GM23338 (cell line): ENCODE measurements around the gene RAB5IF. TPM values are rescaled to one million over a fixed set of nuclear protein-coding genes. Genes with fewer than 3 reads are reported as not detected.

Experiments
- ATAC-seq: fragments of 200-7000 bp; cut with Tn5 transposase; 3 replicates; pipeline ENCODE4 v1.9.1; 2020
- DNase-seq: peaks from one replicate; pipeline ENCODE4 v3.0.0-alpha.2; 2015; ENCODE audit warnings: low spot score
- H2AFZ ChIP-seq: fragments of 200-600 bp; sonication (generic); 2 replicates; pipeline ENCODE4 v1.8.0; 2016; ENCODE audit warnings: antibody characterized with exemption, mild to moderate bottlenecking, moderate library complexity
- H3F3A ChIP-seq: fragments of 200-600 bp; sonication (generic); replicated peaks from 2 replicates; pipeline ENCODE4 v1.8.0; 2017; ENCODE audit warnings: antibody characterized with exemption, mixed run types, low read depth
- H3K27ac ChIP-seq: fragments of 200-600 bp; sonication (generic); 2 replicates; pipeline ENCODE4 v1.6.1; 2016; ENCODE audit warnings: low read depth
- H3K27me3 ChIP-seq: fragments of 200-600 bp; sonication (generic); 2 replicates; pipeline ENCODE4 v1.8.0; 2016; ENCODE audit warnings: mild to moderate bottlenecking, mixed run types, moderate library complexity; ENCODE audit not compliant: insufficient read depth
- H3K36me3 ChIP-seq: fragments of 200-600 bp; sonication (generic); 2 replicates; pipeline ENCODE4 v1.8.0; 2016; ENCODE audit warnings: mild to moderate bottlenecking; ENCODE audit not compliant: insufficient read depth
- H3K4me1 ChIP-seq: fragments of 200-600 bp; sonication (generic); 2 replicates; pipeline ENCODE4 v1.8.0; 2016; ENCODE audit warnings: mild to moderate bottlenecking, moderate library complexity; ENCODE audit not compliant: insufficient read depth
- H3K4me2 ChIP-seq: fragments of 200-600 bp; sonication (generic); 2 replicates; pipeline ENCODE4 v1.7.1; 2017; ENCODE audit warnings: mixed run types
- H3K4me3 ChIP-seq: fragments of 200-600 bp; sonication (generic); 2 replicates; pipeline ENCODE4 v1.6.1; 2016; ENCODE audit warnings: mixed run types
- H3K79me2 ChIP-seq: fragments of 200-600 bp; sonication (generic); replicated peaks from 2 replicates; pipeline ENCODE4 v1.8.0; 2017; ENCODE audit warnings: mild to moderate bottlenecking; ENCODE audit not compliant: insufficient read depth
- H3K9me2 ChIP-seq: fragments of 200-600 bp; sonication (generic); 2 replicates; pipeline ENCODE4 v1.8.0; 2017; ENCODE audit not compliant: insufficient read depth
- H4K20me1 ChIP-seq: fragments of 200-600 bp; sonication (generic); replicated peaks from 2 replicates; pipeline ENCODE4 v1.8.0; 2017; ENCODE audit warnings: mild to moderate bottlenecking; ENCODE audit not compliant: insufficient read depth
- H3K27ac Mint-ChIP-seq: 2 replicates; pipeline ENCODE4 v1.8.0; 2020; ENCODE audit warnings: inconsistent platforms, mild to moderate bottlenecking, moderate library complexity, mixed read lengths
- H3K27me3 Mint-ChIP-seq: 3 replicates; pipeline ENCODE4 v1.8.0; 2022; ENCODE audit warnings: low read depth, mild to moderate bottlenecking, moderate library complexity, mixed read lengths, inconsistent platforms; ENCODE audit not compliant: insufficient read depth, poor library complexity
- H3K36me3 Mint-ChIP-seq: 3 replicates; pipeline ENCODE4 v1.8.0; 2021; ENCODE audit warnings: low read depth, mild to moderate bottlenecking, inconsistent platforms, moderate library complexity, mixed read lengths
- H3K4me1 Mint-ChIP-seq: 3 replicates; pipeline ENCODE4 v1.8.0; 2020; ENCODE audit warnings: mild to moderate bottlenecking, inconsistent platforms, mixed read lengths
- H3K4me3 Mint-ChIP-seq: 3 replicates; pipeline ENCODE4 v1.8.0; 2021; ENCODE audit warnings: moderate library complexity, mild to moderate bottlenecking, inconsistent platforms, mixed read lengths
- H3K9me3 Mint-ChIP-seq: 3 replicates; pipeline ENCODE4 v1.8.0; 2020; ENCODE audit warnings: moderate library complexity, mild to moderate bottlenecking, inconsistent platforms, mixed read lengths
- CREB1 ChIP-seq: fragments of 250-450 bp; sonication (Bioruptor Pico); IDR thresholded peaks from 2 replicates; pipeline ENCODE4 v1.5.0; 2020; ENCODE audit warnings: low read depth, mild to moderate bottlenecking, moderate library complexity
- CTCF ChIP-seq, 2 experiments: fragments of 200-600 bp in 1 of 2; sonication (generic) in 1 of 2; conservative IDR thresholded peaks; 2 replicates each; pipeline versions ENCODE4 v1.5.1 to v1.6.1; 2016 to 2017; ENCODE audit warnings: antibody characterized with exemption in 2 of 2, low read depth in 2 of 2, mild to moderate bottlenecking in 2 of 2, moderate library complexity in 1 of 2
- ETS1 ChIP-seq: IDR thresholded peaks from 2 replicates; pipeline ENCODE4 v1.6.1; 2016; ENCODE audit warnings: antibody characterized with exemption
- EZH2 ChIP-seq: fragments of 200-600 bp; sonication (generic); IDR thresholded peaks from one replicate; pipeline ENCODE4 v1.8.0; 2017; ENCODE audit warnings: antibody characterized with exemption, mild to moderate bottlenecking, low read depth; ENCODE audit not compliant: unreplicated experiment
- EZH2phosphoT487 ChIP-seq: fragments of 200-600 bp; sonication (generic); IDR thresholded peaks from one replicate; pipeline ENCODE4 v1.8.1; 2018; ENCODE audit warnings: antibody characterized with exemption; ENCODE audit not compliant: unreplicated experiment
- JUNB ChIP-seq: IDR thresholded peaks from one replicate; pipeline ENCODE4 v1.6.1; 2016; ENCODE audit warnings: antibody characterized with exemption; ENCODE audit not compliant: unreplicated experiment
- NANOG ChIP-seq: IDR thresholded peaks from 2 replicates; pipeline ENCODE4 v1.6.1; 2016; ENCODE audit warnings: antibody characterized with exemption, borderline replicate concordance
- POLR2AphosphoS5 ChIP-seq: IDR thresholded peaks from 2 replicates; pipeline ENCODE4 v1.6.1; 2016; ENCODE audit warnings: antibody characterized with exemption, low read depth
- STAT1 ChIP-seq: IDR thresholded peaks from one replicate; pipeline ENCODE4 v1.6.1; 2016; ENCODE audit warnings: antibody characterized with exemption; ENCODE audit not compliant: unreplicated experiment
- ZNF114 ChIP-seq: fragments of 250-450 bp; sonication (Bioruptor Pico); IDR thresholded peaks from 2 replicates; pipeline ENCODE4 v1.5.0; 2020; ENCODE audit warnings: mild to moderate bottlenecking, moderate library complexity
- ZNF331 ChIP-seq: fragments of 250-450 bp; sonication (Bioruptor Pico); IDR thresholded peaks from 2 replicates; pipeline ENCODE4 v1.5.0; 2020; ENCODE audit warnings: low read depth, mild to moderate bottlenecking, moderate library complexity
- polyA plus RNA-seq: library from polyadenylated mRNA; unstranded; fragments of >200 nt; fragmentation: Nextera tagmentation; extraction: Ambion mirVana; gene quantifications from 2 replicates; pipeline ENCODE4 v1.2.1, GENCODE V29; 2016
- total RNA-seq: library from RNA; depleted of rRNA; stranded (reverse); fragments of >200 nt; shearing (Covaris generic); gene quantifications from 2 replicates; pipeline ENCODE4 v1.2.3, GENCODE V29; 2014
- TF ChIP-seq, protein P1 (sequence below): IDR thresholded peaks from one replicate; pipeline ENCODE4 v1.6.1; 2018; ENCODE audit warnings: antibody characterized with exemption; ENCODE audit not compliant: unreplicated experiment
- TF ChIP-seq, protein P2 (sequence below): fragments of 250-450 bp; sonication (Bioruptor Pico); IDR thresholded peaks from 2 replicates; pipeline ENCODE4 v1.5.0; 2020; ENCODE audit warnings: mild to moderate bottlenecking, moderate library complexity

The RAB5IF gene
- total and polyA plus RNA-seq, 2 experiments from 2014 or later: 123 to 138 TPM

DNA sequence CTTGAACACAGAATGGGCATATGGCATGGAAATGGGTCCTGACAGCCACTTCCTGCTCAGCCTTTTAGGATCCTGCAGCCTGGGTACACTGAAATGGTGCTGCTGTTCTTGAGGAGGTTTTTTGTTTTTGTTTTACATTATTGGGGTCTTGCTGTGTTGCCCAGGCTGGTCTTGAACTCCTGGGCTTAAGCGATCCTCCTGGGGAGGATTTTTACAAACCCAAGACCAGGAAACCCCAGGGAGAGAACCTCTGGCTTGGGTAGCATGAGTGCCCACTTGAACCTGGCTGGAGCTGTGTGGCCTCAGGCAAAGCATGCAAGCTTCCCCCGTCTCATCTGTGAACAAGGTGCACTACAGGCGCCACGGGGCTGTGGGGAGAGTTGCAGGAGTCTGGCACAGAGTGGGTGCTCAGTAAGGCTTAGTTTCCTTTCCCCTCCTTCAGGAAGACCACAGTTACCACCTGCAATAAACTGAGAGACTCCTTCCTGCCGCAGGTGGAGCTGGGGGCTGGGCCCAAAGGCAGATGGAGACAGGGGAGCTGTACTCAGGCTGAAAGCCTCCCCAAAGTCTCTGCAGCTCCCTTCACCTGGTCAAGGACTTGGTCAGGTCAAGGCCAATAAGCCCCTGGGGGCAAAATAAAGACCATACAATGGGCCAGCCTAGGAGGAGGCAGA, 38.6 kb downstream of the RAB5IF start:
- no peak overlapping the region for H3K4me2 ChIP-seq
- H3F3A ChIP-seq: no peaks in the 10 kb centered on the region; the same call in 1 of the 2 replicates
- Mint-ChIP-seq H3K4me1 (peaks cover 27% of the 10 kb centered on the region), H3K27me3 (peaks cover 15% of the 10 kb centered on the region), H3K4me3 (no peak overlapping the region), H3K27ac (no peak overlapping the region), H3K9me3 (no peaks in the 10 kb centered on the region), H3K36me3 (no peaks in the 10 kb centered on the region)
- peaks cover 19% of the 10 kb centered on the region for H3K4me1 ChIP-seq
- H4K20me1 ChIP-seq: no peaks in the 10 kb centered on the region
- no peak for ATAC-seq
- no peaks in the 10 kb centered on the region for H3K9me2 ChIP-seq
- no peaks in the 10 kb centered on the region for H3K79me2 ChIP-seq
- H2AFZ ChIP-seq: no peak overlapping the region
- H3K4me3 ChIP-seq: no peak overlapping the region
- H3K27me3 ChIP-seq: no peaks in the 10 kb centered on the region
- H3K36me3 ChIP-seq: no peaks in the 10 kb centered on the region
- no peak overlapping the region for H3K27ac ChIP-seq
- no peak for DNase-seq
- no peak for TF ChIP-seq ETS1
- TF ChIP-seq ZNF114 (CRISPR knock-in tag): no peak
- no peak for TF ChIP-seq STAT1
- no peak for TF ChIP-seq CREB1 (CRISPR knock-in tag)
- no peak for TF ChIP-seq CTCF (conservative IDR thresholded peaks at IDR 0.05; ENCODE audit: low read depth in 2 of 2)
- no peak for TF ChIP-seq EZH2
- TF ChIP-seq ZNF331 (CRISPR knock-in tag): no peak
- no peak for TF ChIP-seq JUNB
- TF ChIP-seq, protein P1, sequence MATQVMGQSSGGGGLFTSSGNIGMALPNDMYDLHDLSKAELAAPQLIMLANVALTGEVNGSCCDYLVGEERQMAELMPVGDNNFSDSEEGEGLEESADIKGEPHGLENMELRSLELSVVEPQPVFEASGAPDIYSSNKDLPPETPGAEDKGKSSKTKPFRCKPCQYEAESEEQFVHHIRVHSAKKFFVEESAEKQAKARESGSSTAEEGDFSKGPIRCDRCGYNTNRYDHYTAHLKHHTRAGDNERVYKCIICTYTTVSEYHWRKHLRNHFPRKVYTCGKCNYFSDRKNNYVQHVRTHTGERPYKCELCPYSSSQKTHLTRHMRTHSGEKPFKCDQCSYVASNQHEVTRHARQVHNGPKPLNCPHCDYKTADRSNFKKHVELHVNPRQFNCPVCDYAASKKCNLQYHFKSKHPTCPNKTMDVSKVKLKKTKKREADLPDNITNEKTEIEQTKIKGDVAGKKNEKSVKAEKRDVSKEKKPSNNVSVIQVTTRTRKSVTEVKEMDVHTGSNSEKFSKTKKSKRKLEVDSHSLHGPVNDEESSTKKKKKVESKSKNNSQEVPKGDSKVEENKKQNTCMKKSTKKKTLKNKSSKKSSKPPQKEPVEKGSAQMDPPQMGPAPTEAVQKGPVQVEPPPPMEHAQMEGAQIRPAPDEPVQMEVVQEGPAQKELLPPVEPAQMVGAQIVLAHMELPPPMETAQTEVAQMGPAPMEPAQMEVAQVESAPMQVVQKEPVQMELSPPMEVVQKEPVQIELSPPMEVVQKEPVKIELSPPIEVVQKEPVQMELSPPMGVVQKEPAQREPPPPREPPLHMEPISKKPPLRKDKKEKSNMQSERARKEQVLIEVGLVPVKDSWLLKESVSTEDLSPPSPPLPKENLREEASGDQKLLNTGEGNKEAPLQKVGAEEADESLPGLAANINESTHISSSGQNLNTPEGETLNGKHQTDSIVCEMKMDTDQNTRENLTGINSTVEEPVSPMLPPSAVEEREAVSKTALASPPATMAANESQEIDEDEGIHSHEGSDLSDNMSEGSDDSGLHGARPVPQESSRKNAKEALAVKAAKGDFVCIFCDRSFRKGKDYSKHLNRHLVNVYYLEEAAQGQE: no peak
- TF ChIP-seq NANOG: no peak
- TF ChIP-seq EZH2phosphoT487: no peak
- no peak for TF ChIP-seq POLR2AphosphoS5
- TF ChIP-seq, protein P2, sequence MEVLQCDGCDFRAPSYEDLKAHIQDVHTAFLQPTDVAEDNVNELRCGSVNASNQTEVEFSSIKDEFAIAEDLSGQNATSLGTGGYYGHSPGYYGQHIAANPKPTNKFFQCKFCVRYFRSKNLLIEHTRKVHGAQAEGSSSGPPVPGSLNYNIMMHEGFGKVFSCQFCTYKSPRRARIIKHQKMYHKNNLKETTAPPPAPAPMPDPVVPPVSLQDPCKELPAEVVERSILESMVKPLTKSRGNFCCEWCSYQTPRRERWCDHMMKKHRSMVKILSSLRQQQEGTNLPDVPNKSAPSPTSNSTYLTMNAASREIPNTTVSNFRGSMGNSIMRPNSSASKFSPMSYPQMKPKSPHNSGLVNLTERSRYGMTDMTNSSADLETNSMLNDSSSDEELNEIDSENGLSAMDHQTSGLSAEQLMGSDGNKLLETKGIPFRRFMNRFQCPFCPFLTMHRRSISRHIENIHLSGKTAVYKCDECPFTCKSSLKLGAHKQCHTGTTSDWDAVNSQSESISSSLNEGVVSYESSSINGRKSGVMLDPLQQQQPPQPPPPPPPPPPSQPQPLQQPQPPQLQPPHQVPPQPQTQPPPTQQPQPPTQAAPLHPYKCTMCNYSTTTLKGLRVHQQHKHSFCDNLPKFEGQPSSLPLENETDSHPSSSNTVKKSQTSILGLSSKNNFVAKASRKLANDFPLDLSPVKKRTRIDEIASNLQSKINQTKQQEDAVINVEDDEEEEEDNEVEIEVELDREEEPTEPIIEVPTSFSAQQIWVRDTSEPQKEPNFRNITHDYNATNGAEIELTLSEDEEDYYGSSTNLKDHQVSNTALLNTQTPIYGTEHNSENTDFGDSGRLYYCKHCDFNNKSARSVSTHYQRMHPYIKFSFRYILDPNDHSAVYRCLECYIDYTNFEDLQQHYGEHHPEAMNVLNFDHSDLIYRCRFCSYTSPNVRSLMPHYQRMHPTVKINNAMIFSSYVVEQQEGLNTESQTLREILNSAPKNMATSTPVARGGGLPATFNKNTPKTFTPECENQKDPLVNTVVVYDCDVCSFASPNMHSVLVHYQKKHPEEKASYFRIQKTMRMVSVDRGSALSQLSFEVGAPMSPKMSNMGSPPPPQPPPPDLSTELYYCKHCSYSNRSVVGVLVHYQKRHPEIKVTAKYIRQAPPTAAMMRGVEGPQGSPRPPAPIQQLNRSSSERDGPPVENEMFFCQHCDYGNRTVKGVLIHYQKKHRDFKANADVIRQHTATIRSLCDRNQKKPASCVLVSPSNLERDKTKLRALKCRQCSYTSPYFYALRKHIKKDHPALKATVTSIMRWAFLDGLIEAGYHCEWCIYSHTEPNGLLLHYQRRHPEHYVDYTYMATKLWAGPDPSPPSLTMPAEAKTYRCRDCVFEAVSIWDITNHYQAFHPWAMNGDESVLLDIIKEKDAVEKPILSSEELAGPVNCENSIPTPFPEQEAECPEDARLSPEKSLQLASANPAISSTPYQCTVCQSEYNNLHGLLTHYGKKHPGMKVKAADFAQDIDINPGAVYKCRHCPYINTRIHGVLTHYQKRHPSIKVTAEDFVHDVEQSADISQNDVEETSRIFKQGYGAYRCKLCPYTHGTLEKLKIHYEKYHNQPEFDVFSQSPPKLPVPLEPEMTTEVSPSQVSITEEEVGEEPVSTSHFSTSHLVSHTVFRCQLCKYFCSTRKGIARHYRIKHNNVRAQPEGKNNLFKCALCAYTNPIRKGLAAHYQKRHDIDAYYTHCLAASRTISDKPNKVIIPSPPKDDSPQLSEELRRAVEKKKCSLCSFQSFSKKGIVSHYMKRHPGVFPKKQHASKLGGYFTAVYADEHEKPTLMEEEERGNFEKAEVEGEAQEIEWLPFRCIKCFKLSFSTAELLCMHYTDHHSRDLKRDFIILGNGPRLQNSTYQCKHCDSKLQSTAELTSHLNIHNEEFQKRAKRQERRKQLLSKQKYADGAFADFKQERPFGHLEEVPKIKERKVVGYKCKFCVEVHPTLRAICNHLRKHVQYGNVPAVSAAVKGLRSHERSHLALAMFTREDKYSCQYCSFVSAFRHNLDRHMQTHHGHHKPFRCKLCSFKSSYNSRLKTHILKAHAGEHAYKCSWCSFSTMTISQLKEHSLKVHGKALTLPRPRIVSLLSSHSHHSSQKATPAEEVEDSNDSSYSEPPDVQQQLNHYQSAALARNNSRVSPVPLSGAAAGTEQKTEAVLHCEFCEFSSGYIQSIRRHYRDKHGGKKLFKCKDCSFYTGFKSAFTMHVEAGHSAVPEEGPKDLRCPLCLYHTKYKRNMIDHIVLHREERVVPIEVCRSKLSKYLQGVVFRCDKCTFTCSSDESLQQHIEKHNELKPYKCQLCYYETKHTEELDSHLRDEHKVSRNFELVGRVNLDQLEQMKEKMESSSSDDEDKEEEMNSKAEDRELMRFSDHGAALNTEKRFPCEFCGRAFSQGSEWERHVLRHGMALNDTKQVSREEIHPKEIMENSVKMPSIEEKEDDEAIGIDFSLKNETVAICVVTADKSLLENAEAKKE (CRISPR knock-in tag): no peak
